ENCODE data around the gene ZNF77. TPM values are rescaled to one million over a fixed set of nuclear protein-coding genes. Genes with fewer than 3 reads are reported as not detected.

Gene ZNF77
- total and polyA plus RNA-seq, 4 donors, result 0.90 to 3.5 (median 1.9) TPM

DNA sequence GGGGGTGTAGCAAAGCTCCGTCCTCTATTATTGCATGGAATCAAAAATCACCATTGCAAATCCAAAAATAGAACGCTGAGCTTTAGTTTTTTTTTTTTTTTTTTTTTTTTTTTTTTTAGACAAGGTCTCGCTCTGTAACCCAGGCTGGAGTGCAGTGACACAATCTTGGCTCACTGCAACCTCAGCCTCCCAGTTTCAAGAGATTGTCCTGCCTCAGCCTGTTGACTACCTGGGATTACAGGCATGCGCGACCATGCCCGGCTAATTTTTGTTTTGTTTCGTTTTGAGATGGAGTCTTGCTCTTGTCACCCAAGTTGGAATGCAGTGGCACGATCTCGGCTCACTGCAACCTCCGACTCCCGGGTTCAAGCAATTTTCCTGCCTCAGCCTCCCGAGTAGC is 15.3 kb upstream of the ZNF77 start (continued):
- TF ChIP-seq REST (IDR thresholded peaks at IDR 0.05) (no peak), YY1 (IDR thresholded peaks at IDR 0.05) (no peak), GABPA (IDR thresholded peaks at IDR 0.05 in 1 of 2, conservative IDR thresholded peaks at IDR 0.05 in 1 of 2) (no peak), HNF4A (conservative IDR thresholded peaks at IDR 0.05) (no peak), JUND (IDR thresholded peaks at IDR 0.05) (no peak), FOXA2 (IDR thresholded peaks at IDR 0.05) (no peak), ZBTB33 (IDR thresholded peaks at IDR 0.05) (no peak)

GRCh38 chr19:2957160-2957559 is 12.4 kb upstream of the ZNF77 start:
- peaks cover 2 to 11% (median 5%) of the 10 kb centered on the region in 4 donors for H3K4me1 ChIP-seq (ENCODE audit: control insufficient read depth in 4 of 4, insufficient read depth in 4 of 4, low read length in 3 of 4)
- no peak overlapping the region for H3K9ac ChIP-seq (ENCODE audit: low read depth in 1 of 2, low read length in 2 of 2)
- H3K27ac ChIP-seq (ENCODE audit: low read depth in 1 of 2, low read length in 2 of 2), result no peak overlapping the region
- WGBS, result 96% methylated on average over 5 of the region's 5 CpGs
- no peaks in the 10 kb centered on the region for H3K9me3 ChIP-seq (ENCODE audit: control insufficient read depth in 4 of 4, low read length in 3 of 4)
- TF ChIP-seq REST (IDR thresholded peaks at IDR 0.05) (no peak), EGR1 (IDR thresholded peaks at IDR 0.05; ENCODE audit: low read depth in 2 of 2) (no peak), FOXA2 (IDR thresholded peaks at IDR 0.05) (no peak), MAX (IDR thresholded peaks at IDR 0.05) (no peak), TAF1 (conservative IDR thresholded peaks at IDR 0.05) (no peak), ZBTB33 (IDR thresholded peaks at IDR 0.05) (no peak), SP1 (IDR thresholded peaks at IDR 0.05) (no peak), NR2F2 (IDR thresholded peaks at IDR 0.05) (no peak), JUND (IDR thresholded peaks at IDR 0.05) (no peak), ATF3 (IDR thresholded peaks at IDR 0.05) (no peak), RXRA (IDR thresholded peaks at IDR 0.05) (no peak), CTCF (IDR thresholded peaks at IDR 0.05; ENCODE audit: low read depth, low read length, missing input control) (no peak), GABPA (IDR thresholded peaks at IDR 0.05 in 1 of 2, conservative IDR thresholded peaks at IDR 0.05 in 1 of 2) (no peak), FOXA1 (IDR thresholded peaks at IDR 0.05) (no peak), HNF4G (IDR thresholded peaks at IDR 0.05) (no peak)
- DNase-seq (ENCODE audit: low spot score), result no peak
- no peaks in the 10 kb centered on the region for H3K27me3 ChIP-seq (ENCODE audit: control insufficient read depth in 4 of 4, insufficient read depth in 4 of 4, low read length in 3 of 4)
- no peaks in the 10 kb centered on the region for H3K36me3 ChIP-seq (ENCODE audit: control insufficient read depth in 4 of 4, insufficient read depth in 3 of 4, low read depth in 1 of 4, low read length in 3 of 4)
- H3K4me3 ChIP-seq (ENCODE audit: low read depth in 1 of 3, low read length in 3 of 3), result no peak overlapping the region
